Muscle layer of duodenum (tissue), 2 donors: ENCODE results near the gene SLC6A18.

Source experiments
- H3K27ac ChIP-seq: one replicate; pipeline ENCODE4 v1.7.0; 2013; ENCODE audit warnings: mild to moderate bottlenecking, low read length
- H3K27me3 ChIP-seq: one replicate; pipeline ENCODE4 v1.7.0; 2013; ENCODE audit warnings: low read depth, mild to moderate bottlenecking, control low read depth, low read length
- H3K36me3 ChIP-seq, 2 donors: one replicate each; pipeline ENCODE4 v1.7.0; 2013; ENCODE audit warnings: low read length in 2 of 2, control low read depth in 1 of 2, mild to moderate bottlenecking in 1 of 2; ENCODE audit not compliant: insufficient read depth in 2 of 2, control insufficient read depth in 1 of 2
- H3K4me1 ChIP-seq, 2 donors: one replicate each; pipeline ENCODE4 v1.7.0; 2013; ENCODE audit warnings: low read length in 2 of 2, mild to moderate bottlenecking in 2 of 2, control low read depth in 1 of 2, moderate library complexity in 1 of 2; ENCODE audit not compliant: insufficient read depth in 2 of 2, control insufficient read depth in 1 of 2
- H3K4me3 ChIP-seq, 2 donors: one replicate each; pipeline ENCODE4 v1.7.0; 2013; ENCODE audit warnings: low read length in 2 of 2, low read depth in 1 of 2, mild to moderate bottlenecking in 1 of 2
- H3K9me3 ChIP-seq, 2 donors: one replicate each; pipeline ENCODE4 v1.7.0; 2013; ENCODE audit warnings: low read length in 2 of 2, control low read depth in 1 of 2, mild to moderate bottlenecking in 1 of 2; ENCODE audit not compliant: control insufficient read depth in 1 of 2
- donor health status: healthy.

The SLC6A18 gene

DNA sequence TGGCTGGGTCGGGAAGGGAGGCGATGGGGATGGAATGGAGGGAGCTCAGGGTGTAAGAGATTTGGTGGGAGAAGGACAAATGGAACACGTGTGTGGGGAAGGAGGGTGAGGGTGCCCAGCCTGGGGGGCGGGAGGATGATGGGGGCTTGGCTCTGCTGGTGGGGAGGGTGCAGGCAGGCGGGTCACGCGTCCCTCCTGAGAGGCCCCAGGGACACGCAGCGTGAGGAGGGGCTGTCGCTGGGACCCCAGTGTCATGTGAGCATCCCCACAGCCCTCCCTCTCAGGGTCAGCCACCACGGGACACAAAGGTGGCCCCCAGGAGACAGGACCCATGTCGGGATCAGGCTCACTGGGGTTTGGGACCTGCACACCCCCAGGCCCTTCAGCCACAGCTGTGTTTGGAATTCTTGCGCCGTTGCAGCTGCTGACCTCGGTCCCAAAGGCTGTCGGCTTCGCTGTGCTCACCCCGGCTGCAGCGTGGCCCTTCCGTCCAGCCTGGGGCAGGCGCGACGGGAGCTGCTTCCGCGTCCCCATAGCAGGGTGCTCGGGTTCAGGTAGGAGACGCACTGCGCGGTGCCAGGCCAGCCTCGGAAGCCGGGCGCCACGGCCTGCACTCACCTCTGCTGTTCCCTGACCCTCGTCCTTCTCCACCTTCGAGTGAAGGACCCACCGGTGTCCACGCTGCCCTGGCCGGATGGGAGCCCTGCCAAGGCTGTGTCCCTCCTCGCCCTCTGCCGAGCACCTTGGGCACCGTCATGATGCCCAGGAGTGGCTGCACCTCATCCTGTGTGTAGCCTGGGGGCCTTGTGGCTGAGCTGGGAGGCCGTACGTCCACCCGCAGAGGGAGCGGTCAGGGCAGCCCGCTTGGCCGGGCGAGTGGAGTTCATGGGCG is 18.4 kb upstream of the SLC6A18 start:
- no peak overlapping the region for H3K4me3 ChIP-seq
- H3K4me1 ChIP-seq: peaks cover 0 to 5% of the 10 kb centered on the region in 2 donors
- no peaks in the 10 kb centered on the region for H3K27me3 ChIP-seq
- no peak overlapping the region for H3K27ac ChIP-seq
- no peaks in the 10 kb centered on the region for H3K9me3 ChIP-seq
- H3K36me3 ChIP-seq: no peaks in the 10 kb centered on the region

GRCh38 chr5:1207555-1207954 is 17.6 kb upstream of the SLC6A18 start:
- Histone ChIP-seq H3K27ac (no peak overlapping the region), H3K4me1 (peaks cover 0 to 5% of the 10 kb centered on the region in 2 donors), H3K9me3 (no peaks in the 10 kb centered on the region), H3K4me3 (no peak overlapping the region), H3K36me3 (no peaks in the 10 kb centered on the region), H3K27me3 (no peaks in the 10 kb centered on the region)

GRCh38 chr5:1208221-1208742 is 16.9 kb upstream of the SLC6A18 start:
- no peaks in the 10 kb centered on the region for H3K27me3 ChIP-seq
- H3K4me3 ChIP-seq: no peak overlapping the region
- H3K27ac ChIP-seq: no peak overlapping the region
- peaks cover 0 to 5% of the 10 kb centered on the region in 2 donors for H3K4me1 ChIP-seq
- H3K9me3 ChIP-seq: no peaks in the 10 kb centered on the region
- H3K36me3 ChIP-seq: no peaks in the 10 kb centered on the region

DNA sequence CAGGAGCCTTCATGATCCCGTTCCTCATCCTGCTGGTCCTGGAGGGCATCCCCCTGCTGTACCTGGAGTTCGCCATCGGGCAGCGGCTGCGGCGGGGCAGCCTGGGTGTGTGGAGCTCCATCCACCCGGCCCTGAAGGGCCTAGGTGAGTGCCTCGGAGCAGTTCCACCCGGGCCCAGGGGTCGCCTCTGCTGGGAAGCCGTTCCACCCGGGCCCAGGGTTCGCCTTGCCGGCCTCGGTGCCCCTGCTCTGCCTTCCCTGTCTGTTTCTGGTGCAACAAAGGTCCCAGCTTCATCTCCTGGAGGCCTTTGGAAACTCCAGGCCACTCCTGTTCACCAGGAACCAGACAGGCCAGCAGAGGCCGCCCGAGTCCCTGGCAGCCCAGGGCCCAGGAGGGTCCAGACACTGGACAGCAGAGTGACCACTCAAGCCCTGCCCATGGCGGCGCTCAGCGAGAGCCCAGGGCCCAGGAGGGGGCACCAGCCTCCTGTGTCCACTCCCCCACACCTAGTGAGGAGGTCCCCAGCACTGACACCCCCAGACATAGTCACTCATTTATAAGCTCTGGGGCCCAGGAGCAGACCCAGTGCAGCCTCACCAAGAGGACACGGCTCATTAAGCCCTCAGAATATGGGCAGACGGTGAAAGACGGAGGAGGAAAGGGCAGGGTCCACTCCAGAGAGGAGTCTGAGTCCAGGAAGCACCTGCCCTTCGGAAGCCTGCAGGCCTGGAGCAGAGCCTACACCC is 16.3 kb upstream of the SLC6A18 start:
- no peak overlapping the region for H3K27ac ChIP-seq
- H3K4me3 ChIP-seq: no peak overlapping the region
- H3K27me3 ChIP-seq: no peaks in the 10 kb centered on the region
- H3K4me1 ChIP-seq: peaks cover 0 to 5% of the 10 kb centered on the region in 2 donors
- H3K36me3 ChIP-seq: no peaks in the 10 kb centered on the region
- no peaks in the 10 kb centered on the region for H3K9me3 ChIP-seq

GRCh38 chr5:1209489-1209852 is 15.7 kb upstream of the SLC6A18 start:
- H3K27me3 ChIP-seq: no peaks in the 10 kb centered on the region
- peaks cover 0 to 5% of the 10 kb centered on the region in 2 donors for H3K4me1 ChIP-seq
- no peak overlapping the region for H3K27ac ChIP-seq
- H3K36me3 ChIP-seq: no peaks in the 10 kb centered on the region
- no peaks in the 10 kb centered on the region for H3K9me3 ChIP-seq
- H3K4me3 ChIP-seq: no peak overlapping the region

DNA sequence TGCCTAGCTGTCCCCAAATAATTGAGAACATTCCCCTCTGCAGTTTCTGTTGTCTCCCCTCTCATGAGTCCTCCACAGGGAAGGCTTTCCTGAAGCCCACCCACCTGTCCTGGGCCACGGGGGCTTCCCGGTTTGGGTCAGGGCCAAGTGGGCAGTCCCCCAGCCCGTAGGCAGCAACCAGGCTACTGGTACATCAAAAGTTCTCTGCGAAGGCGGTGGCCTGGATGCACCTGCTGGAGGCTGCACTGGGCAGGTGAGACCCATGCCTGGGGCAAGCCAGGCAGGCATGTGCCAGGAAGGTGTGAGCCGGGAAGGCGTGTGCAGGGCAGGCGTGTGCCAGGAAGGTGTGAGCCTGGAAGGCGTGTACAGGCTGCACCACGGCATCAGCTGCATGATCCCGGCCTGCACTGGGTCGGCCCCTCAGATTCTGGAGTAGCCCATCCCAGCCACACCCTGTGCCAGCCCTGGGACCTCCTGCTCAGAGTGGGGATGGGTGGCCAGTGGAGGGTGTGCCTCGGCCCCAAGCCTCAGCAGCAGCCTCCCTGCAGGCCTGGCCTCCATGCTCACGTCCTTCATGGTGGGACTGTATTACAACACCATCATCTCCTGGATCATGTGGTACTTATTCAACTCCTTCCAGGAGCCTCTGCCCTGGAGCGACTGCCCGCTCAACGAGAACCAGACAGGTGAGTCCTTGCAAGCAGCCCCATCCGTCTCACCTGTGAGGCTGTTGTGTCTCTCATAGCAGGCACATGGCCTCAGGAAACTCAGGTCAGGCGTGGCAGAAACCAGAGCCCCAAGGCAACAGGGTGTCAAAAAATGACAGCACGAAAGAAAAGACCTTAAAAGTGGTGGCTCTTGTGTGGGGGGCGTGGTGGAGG is 15.0 kb upstream of the SLC6A18 start:
- Histone ChIP-seq H3K9me3 (no peaks in the 10 kb centered on the region), H3K36me3 (no peaks in the 10 kb centered on the region), H3K4me1 (no peaks in the 10 kb centered on the region), H3K27me3 (no peaks in the 10 kb centered on the region), H3K27ac (no peak overlapping the region), H3K4me3 (no peak overlapping the region)

GRCh38 chr5:1210832-1211251 is 14.3 kb upstream of the SLC6A18 start:
- Histone ChIP-seq H3K27me3 (no peaks in the 10 kb centered on the region), H3K4me1 (no peaks in the 10 kb centered on the region), H3K9me3 (peaks cover 0 to 5% of the 10 kb centered on the region in 2 donors), H3K27ac (no peak overlapping the region), H3K36me3 (no peaks in the 10 kb centered on the region), H3K4me3 (no peak overlapping the region)

GRCh38 chr5:1211701-1212100 is 13.5 kb upstream of the SLC6A18 start:
- H3K27ac ChIP-seq: no peak overlapping the region
- peaks cover 0 to 10% of the 10 kb centered on the region in 2 donors for H3K9me3 ChIP-seq
- no peaks in the 10 kb centered on the region for H3K36me3 ChIP-seq
- no peaks in the 10 kb centered on the region for H3K4me1 ChIP-seq
- no peaks in the 10 kb centered on the region for H3K27me3 ChIP-seq
- H3K4me3 ChIP-seq: no peak overlapping the region

DNA sequence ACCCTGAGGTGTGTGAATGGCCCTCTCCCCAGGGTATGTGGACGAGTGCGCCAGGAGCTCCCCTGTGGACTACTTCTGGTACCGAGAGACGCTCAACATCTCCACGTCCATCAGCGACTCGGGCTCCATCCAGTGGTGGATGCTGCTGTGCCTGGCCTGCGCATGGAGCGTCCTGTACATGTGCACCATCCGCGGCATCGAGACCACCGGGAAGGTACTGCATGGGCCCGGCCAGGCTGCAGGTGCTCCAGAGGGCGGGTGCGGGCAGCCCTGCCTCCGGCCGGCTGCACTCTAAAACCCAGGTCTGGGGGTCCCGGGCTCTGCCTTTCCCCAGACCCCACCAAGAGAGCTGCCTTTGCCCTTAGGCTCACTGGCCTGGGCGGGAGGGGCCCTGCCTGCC is 12.9 kb upstream of the SLC6A18 start:
- Histone ChIP-seq H3K4me3 (no peak overlapping the region), H3K27ac (no peak overlapping the region), H3K27me3 (no peaks in the 10 kb centered on the region), H3K4me1 (no peaks in the 10 kb centered on the region), H3K9me3 (peaks cover 0 to 10% of the 10 kb centered on the region in 2 donors), H3K36me3 (no peaks in the 10 kb centered on the region)

GRCh38 chr5:1212881-1213280 is 12.3 kb upstream of the SLC6A18 start:
- Histone ChIP-seq H3K4me1 (no peaks in the 10 kb centered on the region), H3K9me3 (peaks cover 0 to 10% of the 10 kb centered on the region in 2 donors), H3K36me3 (no peaks in the 10 kb centered on the region), H3K4me3 (no peak overlapping the region), H3K27me3 (no peaks in the 10 kb centered on the region), H3K27ac (no peak overlapping the region)
